ENCODE measurements around the gene LRRC25. TPM values are rescaled to one million over a fixed set of nuclear protein-coding genes. Genes with fewer than 3 reads are reported as not detected.

The LRRC25 gene
- total RNA-seq, 1 donor from 2014 or later = not detected

DNA sequence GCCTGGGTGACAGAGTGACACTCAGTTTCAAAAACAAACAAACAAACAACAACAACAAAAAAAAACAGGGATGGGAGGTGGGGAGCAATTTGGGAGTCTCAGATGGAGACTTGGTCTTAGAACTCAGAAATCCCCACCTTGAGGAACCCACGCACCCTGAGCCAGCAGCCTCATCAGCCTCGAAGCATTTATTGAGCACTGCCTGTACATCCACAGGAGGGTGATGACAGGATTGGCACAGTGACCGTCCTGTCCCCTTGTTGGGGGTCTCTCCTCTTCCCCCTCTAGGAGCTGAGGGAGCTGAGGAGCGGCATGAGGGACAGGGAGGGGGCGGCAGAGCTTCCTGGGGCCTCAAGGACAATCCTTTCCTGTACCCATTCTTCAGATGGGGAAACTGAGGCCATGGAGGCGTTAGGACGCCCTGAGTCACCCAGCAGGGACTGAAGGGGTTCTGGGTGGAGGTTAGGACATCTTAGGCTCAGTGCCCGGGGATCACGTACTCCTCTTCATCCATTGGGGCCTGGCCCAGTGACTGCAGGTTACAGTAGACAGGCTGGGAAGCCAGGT lies 5.8 kb downstream of the LRRC25 start:
- DNase-seq (ENCODE audit: low read depth) (no peak), FAIRE-seq (no peak)
- no peak for TF ChIP-seq CTCF (IDR thresholded peaks at IDR 0.05; ENCODE audit: insufficient read depth, low read length, severe bottlenecking)
- Histone ChIP-seq H3K4me3 (ENCODE audit: low read depth, low read length) (no peak overlapping the region), H3K27me3 (ENCODE audit: control insufficient read depth, insufficient read depth, low read length) (no peaks in the 10 kb centered on the region), H3K36me3 (ENCODE audit: control insufficient read depth, insufficient read depth, low read length) (peaks cover 14% of the 10 kb centered on the region)

DNA sequence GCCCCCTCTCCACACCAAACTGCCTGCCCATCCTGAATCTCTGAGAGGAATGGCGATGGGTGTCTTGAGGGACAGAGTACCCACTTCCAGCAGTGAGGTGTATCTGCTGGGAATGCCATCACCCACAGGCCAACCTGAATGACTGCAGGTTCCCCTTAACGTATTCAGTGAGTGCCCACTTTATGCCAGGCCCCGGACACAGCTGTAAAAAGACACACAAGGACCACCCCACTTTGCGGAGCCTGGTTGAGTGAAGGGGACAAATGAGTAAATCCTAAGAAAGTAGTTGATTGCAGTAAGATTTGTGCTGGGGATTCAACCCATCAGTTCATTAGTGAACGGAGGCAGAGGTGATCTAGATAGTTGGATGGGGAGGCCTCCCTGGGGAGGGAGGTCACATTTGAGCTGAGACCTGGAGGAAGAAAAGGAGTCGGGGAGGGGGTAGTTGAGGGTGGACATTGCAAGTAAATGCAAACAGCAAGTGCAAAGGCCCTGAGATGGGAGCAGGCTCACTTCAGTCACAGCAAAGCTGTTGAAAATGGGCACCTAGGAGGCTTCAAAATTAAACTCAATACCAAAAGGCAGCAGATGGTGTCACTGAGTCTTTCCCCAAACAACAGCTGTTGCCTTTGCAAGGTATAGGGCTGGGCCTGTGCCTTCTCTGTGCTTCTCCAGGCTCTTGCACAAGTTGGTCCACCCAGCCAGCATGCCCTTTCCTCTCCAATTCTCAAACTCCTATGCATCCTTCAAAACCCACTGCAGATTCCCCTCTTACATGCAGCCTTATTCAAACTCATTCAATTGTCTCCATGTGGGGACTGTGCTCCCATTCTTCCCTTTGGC lies 7.1 kb downstream of the LRRC25 start:
- Histone ChIP-seq H3K4me3 (ENCODE audit: low read depth, low read length) (no peak overlapping the region), H3K36me3 (ENCODE audit: control insufficient read depth, insufficient read depth, low read length) (peaks cover 14% of the 10 kb centered on the region), H3K27me3 (ENCODE audit: control insufficient read depth, insufficient read depth, low read length) (no peaks in the 10 kb centered on the region)
- FAIRE-seq (no peak), DNase-seq (ENCODE audit: low read depth) (no peak)
- no peak for TF ChIP-seq CTCF (IDR thresholded peaks at IDR 0.05; ENCODE audit: insufficient read depth, low read length, severe bottlenecking)

DNA sequence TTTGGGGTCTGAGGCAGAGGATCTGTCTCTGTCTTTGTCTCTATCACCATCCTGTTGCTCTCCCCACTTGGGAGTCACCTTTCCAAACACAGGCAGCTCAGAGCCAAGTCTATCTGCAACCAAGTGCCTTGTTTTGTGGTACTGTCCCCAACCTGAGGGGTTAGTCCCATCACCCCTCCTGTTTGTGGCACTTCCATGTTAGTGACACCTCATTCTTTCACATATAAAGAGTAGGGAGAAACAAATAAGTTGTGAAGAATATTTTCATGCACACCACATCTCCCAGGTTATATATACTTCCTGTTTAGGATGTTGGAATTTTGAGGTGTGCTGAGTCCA lies 7.7 kb downstream of the LRRC25 start:
- no peak for DNase-seq (ENCODE audit: low read depth)
- TF ChIP-seq CTCF (IDR thresholded peaks at IDR 0.05; ENCODE audit: insufficient read depth, low read length, severe bottlenecking) = no peak
- H3K27me3 ChIP-seq (ENCODE audit: control insufficient read depth, insufficient read depth, low read length) = no peaks in the 10 kb centered on the region
- no peak for FAIRE-seq
- H3K4me3 ChIP-seq (ENCODE audit: low read depth, low read length) = no peak overlapping the region
- peaks cover 14% of the 10 kb centered on the region for H3K36me3 ChIP-seq (ENCODE audit: control insufficient read depth, insufficient read depth, low read length)

- H3K36me3 ChIP-seq (ENCODE audit: control insufficient read depth, insufficient read depth, low read length) = peaks cover 14% of the 10 kb centered on the region
- FAIRE-seq (no peak), DNase-seq (ENCODE audit: low read depth) (no peak)
- H3K27me3 ChIP-seq (ENCODE audit: control insufficient read depth, insufficient read depth, low read length) = no peaks in the 10 kb centered on the region
- no peak overlapping the region for H3K4me3 ChIP-seq (ENCODE audit: low read depth, low read length)
- TF ChIP-seq CTCF (IDR thresholded peaks at IDR 0.05; ENCODE audit: insufficient read depth, low read length, severe bottlenecking) = no peak
Measured at GRCh38 chr19:18388960-18389725, 8.3 kb downstream of the LRRC25 start.

DNA sequence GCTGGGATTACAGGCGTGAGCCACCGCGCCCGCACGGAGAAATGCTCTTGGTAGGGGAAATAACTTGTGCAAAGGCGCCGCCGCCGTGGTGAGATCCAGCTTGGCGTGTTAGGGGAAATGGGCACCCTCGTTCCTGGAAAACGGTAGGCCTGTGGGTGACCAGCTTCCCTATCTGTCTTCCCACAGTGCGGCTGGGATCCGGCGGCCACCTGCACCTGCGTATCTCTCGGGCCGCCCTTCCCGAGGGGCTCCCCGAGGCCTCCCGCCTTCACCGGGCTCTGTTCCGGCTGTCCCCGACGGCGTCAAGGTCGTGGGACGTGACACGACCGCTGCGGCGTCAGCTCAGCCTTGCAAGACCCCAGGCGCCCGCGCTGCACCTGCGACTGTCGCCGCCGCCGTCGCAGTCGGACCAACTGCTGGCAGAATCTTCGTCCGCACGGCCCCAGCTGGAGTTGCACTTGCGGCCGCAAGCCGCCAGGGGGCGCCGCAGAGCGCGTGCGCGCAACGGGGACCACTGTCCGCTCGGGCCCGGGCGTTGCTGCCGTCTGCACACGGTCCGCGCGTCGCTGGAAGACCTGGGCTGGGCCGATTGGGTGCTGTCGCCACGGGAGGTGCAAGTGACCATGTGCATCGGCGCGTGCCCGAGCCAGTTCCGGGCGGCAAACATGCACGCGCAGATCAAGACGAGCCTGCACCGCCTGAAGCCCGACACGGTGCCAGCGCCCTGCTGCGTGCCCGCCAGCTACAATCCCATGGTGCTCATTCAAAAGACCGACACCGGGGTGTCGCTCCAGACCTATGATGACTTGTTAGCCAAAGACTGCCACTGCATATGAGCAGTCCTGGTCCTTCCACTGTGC lies 9.1 kb downstream of the LRRC25 start:
- DNase-seq (ENCODE audit: low read depth) (no peak), FAIRE-seq (no peak)
- Histone ChIP-seq H3K36me3 (ENCODE audit: control insufficient read depth, insufficient read depth, low read length) (peaks cover 14% of the 10 kb centered on the region), H3K27me3 (ENCODE audit: control insufficient read depth, insufficient read depth, low read length) (no peaks in the 10 kb centered on the region), H3K4me3 (ENCODE audit: low read depth, low read length) (peak overlapping the region; percentile 55)
- TF ChIP-seq CTCF (IDR thresholded peaks at IDR 0.05; ENCODE audit: insufficient read depth, low read length, severe bottlenecking) = peak; percentile 99

Measured in bronchial epithelial cell (primary cell).